CD4-positive, alpha-beta T cell treated with Interleukin-21 for 1 hour (primary cell): ENCODE measurements around the gene KIAA1217.

Source experiments
- DNase-seq: peaks from one replicate; pipeline ENCODE4 v3.0.0-alpha.2; 2020

Gene KIAA1217

DNA sequence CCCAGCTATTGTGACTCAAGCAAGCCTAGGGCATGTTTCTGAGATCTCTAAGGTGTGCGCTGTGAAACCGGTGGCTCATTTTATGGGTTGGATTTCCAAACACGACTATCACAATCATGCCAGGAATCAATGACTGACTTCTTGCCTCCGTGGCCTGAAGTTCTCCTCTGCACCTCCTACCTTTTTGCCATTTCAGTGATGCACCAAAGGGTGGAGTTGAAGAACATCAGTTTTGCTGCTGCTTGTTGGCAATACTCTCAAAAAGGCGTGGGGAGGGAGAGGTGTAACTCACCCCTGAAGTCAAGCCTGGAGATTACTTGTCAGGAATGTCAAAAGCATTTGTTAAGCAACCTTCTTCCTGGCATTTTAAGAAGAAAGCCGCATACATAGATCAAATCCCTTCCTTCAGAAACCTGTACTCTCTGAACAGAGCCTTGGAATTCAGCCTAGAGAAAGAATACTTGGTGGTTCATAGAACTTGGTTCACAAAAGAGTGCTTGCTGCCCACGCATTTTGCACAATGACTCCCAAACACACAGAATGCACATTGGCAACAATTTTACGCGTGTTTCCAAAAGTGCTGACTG lies 41.0 kb downstream of the KIAA1217 start:
- no peak for DNase-seq

DNA sequence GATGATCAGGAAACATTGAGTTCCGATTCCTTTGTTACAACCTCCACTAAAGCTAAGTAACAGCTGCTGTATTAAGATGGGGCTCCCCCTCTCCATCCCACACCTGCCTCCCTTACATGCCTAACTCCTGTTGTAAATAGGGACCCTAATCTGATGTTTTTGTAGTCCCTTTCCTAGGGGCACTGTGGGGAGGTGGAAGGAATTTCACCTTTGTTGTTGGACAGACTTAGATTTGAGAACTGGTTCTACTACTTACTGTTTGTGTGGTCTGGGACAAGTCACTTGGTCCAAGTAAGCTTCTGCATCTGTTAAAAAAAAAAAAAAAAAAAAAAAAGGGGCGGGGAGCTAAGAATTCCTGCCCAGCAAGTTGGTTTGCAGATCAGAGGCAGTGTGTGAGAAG lies 42.6 kb downstream of the KIAA1217 start:
- DNase-seq: no peak

DNA sequence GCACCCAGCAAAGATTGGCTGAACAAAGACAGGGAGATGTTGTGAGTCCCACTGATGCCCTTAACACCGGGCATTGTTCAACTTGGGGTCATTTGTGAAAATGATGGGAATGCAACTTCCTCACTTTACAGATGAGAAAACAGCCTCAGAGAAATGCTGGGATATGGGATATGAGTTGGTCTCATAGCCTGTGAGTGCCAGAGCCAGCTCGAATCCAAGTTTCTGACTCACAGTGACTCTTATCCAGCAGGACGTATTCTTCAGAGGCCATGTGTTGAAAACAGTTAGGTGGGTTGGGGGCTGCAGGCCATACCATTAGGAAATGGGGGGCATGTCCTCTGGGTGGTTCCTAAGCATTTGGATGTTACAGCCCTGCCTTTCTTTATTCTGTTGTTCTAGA lies 45.2 kb downstream of the KIAA1217 start:
- DNase-seq: no peak

DNA sequence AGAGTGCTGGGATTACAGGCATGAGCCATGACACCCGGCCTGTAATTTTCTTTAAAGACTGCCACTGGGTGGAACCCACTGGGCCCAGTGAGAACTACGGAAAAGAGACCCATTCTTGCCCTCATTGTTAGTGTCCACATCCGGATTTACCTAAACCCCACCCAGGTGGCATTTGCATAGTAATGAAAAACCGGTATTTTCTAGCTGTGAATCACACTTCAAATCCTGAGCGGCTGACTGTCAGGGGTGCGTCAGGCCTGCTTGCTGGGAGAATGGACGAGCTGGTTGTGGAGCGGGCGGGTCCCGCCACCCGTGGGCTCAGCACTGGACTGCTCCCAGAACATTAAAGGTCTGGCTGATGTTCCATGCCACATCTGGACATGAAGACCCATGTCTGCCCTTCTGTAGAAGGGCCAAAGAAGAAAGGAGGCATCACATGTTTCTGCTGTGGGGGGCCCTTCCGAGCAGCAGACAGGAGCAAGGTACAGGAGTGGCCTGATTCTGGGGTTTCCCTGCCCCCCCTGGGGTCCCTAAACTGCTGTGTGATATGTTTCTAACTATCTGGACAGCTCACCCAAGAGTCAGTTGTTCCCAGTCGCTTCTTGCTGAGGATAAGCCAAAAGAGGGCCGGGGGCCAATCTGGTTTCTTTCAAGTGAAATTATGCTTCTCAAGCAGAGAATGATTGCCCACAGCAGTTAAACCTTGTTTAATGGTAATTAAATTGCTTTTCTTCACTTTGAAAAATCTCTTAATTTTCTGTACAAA lies 46.4 kb downstream of the KIAA1217 start:
- no peak for DNase-seq

DNA sequence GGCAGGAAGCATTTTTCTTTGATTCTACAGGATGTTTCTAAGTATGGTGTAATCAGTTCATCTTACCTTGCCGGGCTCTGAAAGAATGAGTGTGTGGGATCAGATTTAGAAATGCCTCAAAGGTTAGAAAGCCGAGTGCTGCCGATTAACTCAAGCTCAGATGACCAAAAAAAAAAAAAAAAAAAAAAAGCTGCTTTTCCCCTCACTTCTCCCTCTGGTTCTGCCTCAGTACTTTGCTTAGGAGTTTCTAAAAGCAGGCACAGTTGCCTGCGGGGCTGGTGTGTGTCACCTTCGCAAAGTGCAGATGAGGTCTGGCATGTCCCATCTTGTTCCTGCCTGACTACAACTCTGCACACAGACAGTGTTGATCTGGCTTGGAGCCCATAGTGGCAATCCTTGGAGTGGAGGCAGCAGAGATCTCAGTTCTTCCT lies 47.0 kb downstream of the KIAA1217 start:
- DNase-seq: no peak

DNA sequence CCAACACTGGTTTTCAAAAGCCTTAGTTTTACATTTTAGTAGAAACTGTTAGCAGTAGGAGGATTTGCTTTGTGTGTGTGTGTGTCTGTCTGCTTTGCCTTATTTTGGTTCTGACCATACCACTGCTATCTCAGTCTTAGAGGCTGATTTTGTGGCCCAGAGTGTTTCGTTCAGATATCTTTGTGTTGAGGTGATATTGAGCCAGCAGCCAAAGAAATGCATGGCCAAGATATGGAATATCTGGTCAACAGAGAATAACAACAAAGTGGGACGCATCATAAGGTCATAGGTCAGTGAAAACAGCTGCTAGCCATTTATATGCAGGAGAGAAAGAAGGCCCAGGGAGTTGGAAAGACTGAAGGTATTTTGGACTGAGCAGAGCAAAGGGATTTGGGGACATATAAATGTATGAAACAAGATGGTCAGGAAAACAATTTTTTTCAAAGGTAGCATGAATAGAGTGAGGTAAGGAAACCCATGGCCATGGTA lies 47.7 kb downstream of the KIAA1217 start:
- no peak for DNase-seq

DNA sequence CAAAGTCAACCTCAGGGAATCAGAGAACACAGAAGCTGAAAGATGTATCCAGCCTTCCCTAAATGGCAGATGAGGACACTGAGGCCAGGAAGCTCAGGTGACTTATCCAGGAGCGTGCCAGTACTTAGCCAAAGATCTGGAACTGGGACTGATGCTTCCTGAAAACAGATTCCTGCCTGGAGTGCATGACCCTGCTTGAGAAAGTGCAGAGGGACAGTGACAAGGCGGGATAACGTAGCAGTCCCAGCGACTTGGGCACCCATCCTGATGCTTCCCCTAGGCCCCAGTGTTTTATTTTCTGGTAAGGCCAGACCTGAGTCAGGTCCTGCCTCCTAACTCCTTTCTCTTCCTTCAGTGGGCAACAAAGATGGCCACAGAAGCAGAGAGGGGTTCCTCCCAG lies 48.6 kb downstream of the KIAA1217 start:
- no peak for DNase-seq

DNA sequence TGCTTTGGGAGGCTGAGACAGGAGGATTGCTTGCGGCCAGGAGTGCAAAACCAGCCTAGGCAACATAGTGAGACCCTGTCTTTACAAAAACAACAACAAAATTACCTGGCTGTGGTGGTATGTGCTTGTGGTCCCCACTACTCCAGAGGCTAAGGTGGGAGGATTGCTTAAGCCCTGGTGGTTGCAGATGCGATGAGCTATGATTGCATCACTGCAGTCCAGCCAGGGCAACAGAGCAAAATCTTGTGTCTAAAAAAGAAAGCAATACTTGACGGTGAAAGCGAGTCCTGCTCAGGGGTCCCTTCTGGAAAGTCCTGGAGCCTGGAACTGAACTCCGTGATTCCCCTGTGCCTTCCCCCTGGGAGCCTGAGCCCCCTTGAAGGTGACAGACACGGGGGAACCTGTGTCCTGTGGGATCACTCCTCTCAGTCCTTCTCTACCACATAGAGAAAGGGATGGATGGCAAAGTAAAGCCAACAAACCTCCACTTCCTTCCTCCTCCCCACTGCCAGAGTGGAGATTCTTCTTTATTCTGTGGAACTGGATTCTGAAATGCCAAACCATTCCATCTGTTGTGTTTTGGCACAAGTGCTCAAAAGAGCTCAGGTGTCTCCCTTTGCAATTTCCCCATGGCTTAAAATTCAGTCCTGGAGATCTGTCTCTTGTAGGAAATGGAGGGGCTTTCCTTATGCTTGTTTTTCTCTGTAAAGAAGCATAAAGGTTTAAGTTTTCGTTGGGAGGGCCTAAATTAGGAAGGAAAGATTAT lies 50.6 kb downstream of the KIAA1217 start:
- DNase-seq: no peak

DNA sequence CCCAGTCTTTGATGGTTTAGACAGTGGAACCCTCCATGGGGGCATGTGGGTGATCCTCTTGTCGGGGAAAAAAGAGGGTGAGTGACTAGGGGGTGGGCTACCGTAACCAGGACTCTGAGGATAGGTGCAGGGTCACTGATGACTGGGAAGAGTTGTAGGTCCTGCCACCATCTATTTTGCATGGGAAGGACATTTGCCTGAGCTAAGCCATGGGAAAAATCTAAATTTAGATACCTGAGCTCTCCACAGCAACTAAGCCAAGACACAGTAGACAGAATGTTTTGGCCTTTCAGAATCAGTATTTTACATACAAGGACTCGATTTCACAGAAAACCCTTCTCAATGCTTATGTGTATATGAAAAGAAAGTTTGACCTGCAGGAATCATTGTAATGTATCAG lies 52.7 kb downstream of the KIAA1217 start:
- DNase-seq: no peak

DNA sequence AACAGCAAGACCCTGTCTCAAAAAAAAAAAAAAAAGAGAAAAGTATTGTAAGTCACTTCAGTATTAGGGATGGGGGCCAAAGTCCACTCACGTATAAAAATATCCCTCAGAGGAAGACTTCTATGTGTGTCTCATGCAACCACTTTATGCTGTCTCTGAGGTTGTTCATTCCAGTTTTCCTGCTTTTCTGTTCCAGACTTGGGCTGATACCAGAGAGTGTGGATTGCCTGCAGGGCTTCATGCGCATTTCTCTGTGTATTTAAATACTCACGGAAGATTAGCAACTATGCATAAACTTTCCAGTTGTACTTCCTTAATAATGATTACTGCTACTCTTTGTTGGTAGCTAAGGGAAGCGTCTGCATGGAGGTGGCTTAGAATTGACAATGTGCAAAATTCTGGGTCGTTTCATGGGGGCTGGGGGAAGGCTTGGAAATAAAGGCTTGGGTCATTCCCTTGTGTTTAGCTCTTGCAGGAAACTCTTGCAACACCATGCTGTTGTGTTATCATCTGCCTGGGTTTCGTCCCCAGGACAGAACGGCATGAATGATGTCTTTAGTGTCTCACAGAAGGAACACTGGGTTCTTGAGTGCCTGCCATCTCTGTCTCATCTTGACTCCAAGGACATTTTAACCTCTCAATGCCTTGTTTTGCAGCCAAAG lies 54.1 kb downstream of the KIAA1217 start:
- DNase-seq: no peak

DNA sequence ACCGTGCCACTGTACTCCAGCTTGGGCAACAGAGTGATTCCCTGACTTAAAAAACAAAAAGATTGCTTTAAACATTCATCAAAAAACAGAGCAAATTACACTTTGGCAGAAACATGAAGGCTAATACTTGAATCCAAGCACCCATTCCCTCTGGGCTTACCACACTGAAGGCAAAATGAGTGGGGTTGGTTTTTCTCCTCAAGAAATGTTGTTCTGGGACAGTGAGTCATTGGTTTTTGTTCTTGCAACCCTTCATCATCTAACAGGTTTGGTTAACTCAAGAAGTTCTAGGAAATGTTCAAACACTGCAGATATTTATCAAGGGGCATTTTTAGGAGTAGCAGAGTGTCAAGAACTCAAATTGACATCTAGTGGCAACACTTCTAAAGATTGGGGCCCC lies 60.5 kb downstream of the KIAA1217 start:
- DNase-seq: no peak

DNA sequence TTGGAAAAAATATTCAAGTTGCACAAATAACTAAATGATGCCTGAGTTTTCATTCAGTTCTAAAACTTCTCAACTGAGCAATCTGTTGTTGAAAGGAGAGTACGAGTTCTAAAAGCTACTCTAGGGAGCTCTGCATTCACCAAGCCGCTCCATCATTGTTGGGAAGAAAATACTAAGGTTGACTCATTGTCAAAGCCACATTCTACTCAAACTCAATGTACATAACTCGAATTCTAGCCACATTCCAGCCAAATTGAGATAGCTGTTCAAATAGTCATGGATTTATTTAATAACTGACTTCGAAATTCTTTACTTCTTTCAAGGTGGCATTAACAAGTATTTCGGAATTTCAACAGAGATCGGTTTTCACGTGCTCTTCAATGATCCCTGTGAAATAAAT lies 63.4 kb downstream of the KIAA1217 start:
- no peak for DNase-seq

DNA sequence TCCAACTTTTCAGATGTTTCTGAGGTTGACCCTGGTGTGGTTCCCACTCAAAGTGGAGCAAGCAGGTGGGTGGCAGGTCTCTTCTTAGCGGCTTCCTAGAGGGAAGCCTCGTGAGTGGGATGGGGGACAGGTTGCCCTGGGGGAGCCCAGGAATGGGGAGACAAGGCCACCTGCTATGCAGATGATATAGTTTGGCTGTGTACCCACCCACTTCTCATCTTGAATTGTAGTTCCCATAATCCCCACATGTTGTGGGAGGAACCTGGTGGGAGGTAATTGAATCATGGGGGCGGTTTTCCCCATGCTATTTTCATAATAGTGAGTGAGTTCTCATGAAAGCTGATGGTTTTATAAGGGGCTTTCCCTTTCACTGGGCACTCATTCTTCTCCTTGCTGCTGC lies 68.3 kb downstream of the KIAA1217 start:
- DNase-seq: no peak

DNA sequence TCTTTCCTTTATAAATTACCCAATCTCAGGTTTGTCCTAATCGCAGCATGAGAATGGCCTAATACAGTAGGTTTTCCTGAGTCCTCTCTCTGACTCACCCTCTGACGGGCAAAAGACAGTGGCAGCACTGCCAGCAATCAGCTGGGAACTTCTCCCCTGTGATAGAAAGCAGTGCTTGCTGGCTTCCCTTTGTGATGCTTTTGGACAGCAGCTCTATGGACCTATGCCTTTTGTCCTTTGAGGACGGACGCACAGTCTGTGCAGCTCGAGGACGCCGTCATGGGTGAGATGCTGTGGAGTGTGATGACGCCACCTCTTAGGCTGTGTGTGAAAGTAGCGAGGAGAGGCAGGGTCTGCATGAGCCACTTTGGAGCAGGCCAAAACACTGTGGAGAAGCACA lies 68.8 kb downstream of the KIAA1217 start:
- no peak for DNase-seq

DNA sequence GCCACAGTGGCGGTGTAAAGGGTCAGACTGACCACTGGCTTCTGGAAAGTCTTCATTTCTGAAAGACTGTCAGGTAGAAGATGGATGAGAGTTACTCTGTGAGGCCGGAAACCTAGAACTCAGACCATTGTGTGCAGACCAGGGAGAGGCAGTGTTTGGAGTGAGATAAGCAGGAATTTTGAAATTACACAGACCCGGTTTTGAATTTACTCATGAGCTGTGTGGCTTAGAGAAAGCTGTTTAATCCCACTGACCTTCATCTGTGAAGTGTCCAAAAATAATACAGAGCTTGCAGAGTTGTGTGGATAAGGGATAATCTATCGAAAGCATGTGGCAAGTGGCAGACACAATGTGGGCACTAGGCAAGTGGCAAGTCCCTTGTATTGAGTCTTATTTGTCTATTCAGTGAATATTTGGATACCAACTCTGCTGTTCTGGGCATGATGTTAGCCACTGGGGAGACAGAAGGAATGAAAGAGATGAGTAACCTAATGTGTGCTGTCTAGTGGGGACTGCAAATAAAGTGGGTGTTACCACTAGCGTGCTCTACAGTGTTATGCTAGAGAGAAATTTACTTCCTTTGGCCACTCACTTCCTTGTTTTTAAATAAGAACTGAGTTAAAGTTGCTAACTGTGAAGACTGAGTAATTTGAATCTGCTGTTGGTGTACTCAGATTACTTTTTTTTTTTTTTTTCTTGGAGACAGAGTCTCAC lies 69.4 kb downstream of the KIAA1217 start:
- no peak for DNase-seq

DNA sequence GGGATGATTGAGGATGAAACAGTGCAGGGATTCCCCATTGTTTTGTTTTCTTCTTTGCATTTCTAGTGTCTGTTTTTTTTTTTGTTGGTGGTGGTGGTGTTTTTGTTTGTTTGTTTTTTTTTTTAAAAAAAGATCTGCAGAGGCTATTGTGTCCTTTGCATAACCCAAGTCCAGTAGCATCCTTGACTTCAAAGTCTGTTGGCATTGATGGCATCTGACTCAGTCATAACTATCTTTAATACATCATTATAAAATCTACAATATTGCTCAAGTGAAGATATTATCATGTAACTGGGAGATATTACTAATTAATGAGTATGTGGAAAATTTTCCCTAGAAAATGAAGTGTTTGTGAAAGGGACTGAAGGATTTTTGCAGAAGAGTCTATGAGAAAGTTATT lies 70.2 kb downstream of the KIAA1217 start:
- DNase-seq: no peak

DNA sequence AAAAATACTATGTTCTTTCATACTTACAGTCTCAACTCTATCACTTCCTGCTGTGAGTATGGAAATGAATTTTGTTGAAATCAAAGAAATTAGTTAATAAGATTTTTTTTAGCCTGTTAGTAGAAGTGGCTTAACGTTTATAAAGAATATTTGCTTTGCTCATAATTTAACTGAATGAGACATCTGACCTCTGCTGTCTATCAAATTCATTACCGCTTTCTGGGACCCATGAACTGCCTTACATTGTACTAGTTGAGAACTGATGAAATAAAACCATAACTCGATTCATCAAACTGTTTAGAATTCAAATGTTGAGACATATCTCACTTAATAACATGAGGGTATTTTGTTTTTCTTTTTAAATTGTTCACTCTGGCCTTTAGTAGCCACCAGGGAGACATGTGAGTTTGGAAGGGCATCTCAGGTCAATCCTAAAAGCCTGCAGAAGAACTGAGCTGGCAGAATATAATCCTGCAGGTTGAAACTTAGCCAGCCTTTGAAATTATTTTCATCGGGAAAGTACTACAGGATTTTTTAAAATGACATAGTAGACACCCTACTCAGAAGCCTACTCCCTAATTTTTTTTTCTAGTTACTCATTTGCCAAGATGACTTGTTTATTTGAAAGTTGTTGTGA lies 78.7 kb downstream of the KIAA1217 start:
- no peak for DNase-seq

DNA sequence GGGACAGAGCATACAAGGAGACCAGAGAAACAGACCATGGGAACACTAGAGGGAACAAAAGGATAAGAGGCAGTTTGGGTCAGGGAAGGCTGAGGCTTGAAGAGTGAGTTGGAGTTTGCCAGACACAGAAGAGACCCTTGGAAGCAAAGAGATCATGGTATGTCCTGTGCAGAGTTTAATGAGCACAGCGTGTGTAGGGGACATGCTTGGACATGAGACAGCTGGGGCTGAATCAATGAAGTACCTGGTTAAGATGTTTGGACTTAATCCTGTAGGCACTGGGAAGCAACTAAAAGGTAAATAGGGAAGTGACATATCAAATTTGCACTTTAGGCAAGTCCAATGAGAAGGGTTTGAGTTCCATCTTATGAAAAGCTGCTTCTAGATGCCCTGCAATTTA lies 79.6 kb downstream of the KIAA1217 start:
- DNase-seq: no peak

DNA sequence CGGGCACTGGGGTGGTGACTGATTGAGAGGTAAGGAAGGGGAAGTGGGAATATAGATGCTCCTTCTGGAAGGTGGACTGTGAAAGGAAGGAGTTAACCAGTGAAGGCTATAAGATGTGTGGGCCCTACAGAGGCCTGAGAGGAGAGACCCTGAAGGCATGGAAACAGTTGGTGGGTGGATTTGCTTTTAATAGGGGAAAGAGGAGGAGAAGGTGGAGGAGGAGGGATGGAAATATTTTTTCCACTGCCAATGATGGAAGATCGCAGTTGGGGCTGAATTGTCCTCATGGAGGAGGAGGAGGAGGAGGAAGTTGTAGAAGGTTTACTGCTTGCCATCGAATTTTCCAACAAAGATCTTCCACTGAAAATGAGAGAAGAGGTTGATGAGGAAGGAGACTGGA lies 80.3 kb downstream of the KIAA1217 start:
- DNase-seq: no peak

DNA sequence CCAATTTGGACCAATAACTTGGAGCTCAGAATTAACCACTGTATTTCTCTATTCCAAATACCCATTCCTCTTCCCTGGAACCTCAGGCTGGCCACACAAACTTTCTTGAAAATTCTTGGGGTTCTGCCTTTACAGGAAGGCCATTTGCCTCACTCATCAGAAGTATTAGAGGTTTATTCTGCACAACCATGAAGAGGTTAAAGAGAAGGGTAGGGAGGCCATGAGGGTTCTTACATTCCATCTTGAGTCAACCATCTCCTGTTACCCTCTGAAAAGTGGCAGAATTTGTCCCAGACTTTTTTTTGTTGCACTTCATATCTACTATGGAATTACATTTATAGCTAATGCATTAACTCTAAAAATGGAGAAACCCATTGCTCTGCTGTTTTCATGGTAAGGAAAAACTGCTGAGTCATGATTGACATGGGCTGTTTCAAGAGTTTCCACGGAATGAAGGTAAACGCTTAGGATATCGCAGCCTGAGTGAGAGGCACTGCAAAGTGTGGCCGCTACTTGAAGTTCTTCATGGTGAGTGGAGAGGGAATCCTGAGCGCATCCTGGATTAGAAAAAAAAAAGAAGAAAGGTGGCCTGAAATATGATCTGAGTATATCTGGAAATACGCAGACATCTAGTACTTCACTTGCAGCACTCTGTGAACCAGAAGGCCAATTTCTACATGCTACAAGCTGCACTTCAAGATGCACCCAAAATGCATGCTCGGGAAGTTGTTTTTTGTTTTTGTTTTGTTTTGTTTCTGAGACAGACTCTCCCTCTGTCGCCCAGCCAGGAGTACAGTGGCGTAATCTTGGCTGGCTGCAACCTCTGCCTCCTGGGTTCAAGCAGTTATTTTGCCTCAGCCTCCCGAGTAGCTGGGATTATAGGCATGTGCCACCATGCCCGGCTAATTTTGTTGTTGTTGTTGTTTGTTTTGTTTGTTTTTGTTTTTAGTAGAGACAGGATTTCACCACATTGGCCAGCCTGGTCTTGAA lies 83.7 kb downstream of the KIAA1217 start:
- no peak for DNase-seq
